Neural progenitor cell (in vitro differentiated cells): ENCODE data around the gene ZGLP1. TPM values are rescaled to one million over a fixed set of nuclear protein-coding genes. Genes with fewer than 3 reads are reported as not detected.

Experiments
- DNase-seq: peaks from one replicate; pipeline ENCODE4 v3.0.0-alpha.2; 2016; ENCODE audit warnings: low spot score
- H2AFZ ChIP-seq: fragments of 200-600 bp; sonication (generic); replicated peaks from 2 replicates; pipeline ENCODE4 v1.6.1; 2016; ENCODE audit warnings: antibody characterized with exemption
- H3F3A ChIP-seq: fragments of 200-600 bp; sonication (generic); 2 replicates; pipeline ENCODE4 v1.6.1; 2016; ENCODE audit warnings: antibody characterized with exemption, low read depth
- H3K27ac ChIP-seq: fragments of 200-600 bp; sonication (generic); 2 replicates; pipeline ENCODE4 v1.5.1; 2016; ENCODE audit warnings: mild to moderate bottlenecking
- H3K27me3 ChIP-seq: fragments of 200-600 bp; sonication (generic); 2 replicates; pipeline ENCODE4 v1.6.1; 2016; ENCODE audit warnings: mild to moderate bottlenecking, moderate library complexity
- H3K36me3 ChIP-seq: fragments of 200-600 bp; sonication (generic); 2 replicates; pipeline ENCODE4 v1.5.1; 2016
- H3K4me1 ChIP-seq: fragments of 200-600 bp; sonication (generic); 2 replicates; pipeline ENCODE4 v1.6.1; 2016; ENCODE audit warnings: mixed run types
- H3K4me2 ChIP-seq: fragments of 200-600 bp; sonication (generic); 2 replicates; pipeline ENCODE4 v1.6.1; 2016
- H3K4me3 ChIP-seq: fragments of 200-600 bp; sonication (generic); 2 replicates; pipeline ENCODE4 v1.5.1; 2016
- H3K79me2 ChIP-seq: fragments of 200-600 bp; sonication (generic); 2 replicates; pipeline ENCODE4 v1.6.1; 2016; ENCODE audit warnings: low read depth
- H3K9ac ChIP-seq: fragments of 200-600 bp; sonication (generic); 2 replicates; pipeline ENCODE4 v1.6.1; 2016
- H3K9me3 ChIP-seq: fragments of 200-600 bp; sonication (generic); 2 replicates; pipeline ENCODE4 v1.5.1; 2016; ENCODE audit warnings: low read depth
- H4K20me1 ChIP-seq: fragments of 200-600 bp; sonication (generic); 2 replicates; pipeline ENCODE4 v1.6.1; 2016; ENCODE audit warnings: low read depth
- H3K27ac Mint-ChIP-seq: 3 replicates; pipeline ENCODE4 v1.8.0; 2021; ENCODE audit warnings: mixed read lengths
- H3K27me3 Mint-ChIP-seq: 2 replicates; pipeline ENCODE4 v1.8.0; 2022; ENCODE audit warnings: low read depth, mild to moderate bottlenecking, inconsistent platforms, moderate library complexity, mixed read lengths; ENCODE audit not compliant: insufficient read depth
- H3K36me3 Mint-ChIP-seq: 3 replicates; pipeline ENCODE4 v1.8.0; 2021; ENCODE audit warnings: mixed read lengths
- H3K4me1 Mint-ChIP-seq: 3 replicates; pipeline ENCODE4 v1.8.0; 2021; ENCODE audit warnings: mixed read lengths
- H3K4me3 Mint-ChIP-seq: 3 replicates; pipeline ENCODE4 v1.8.0; 2021; ENCODE audit warnings: mild to moderate bottlenecking, moderate library complexity, mixed read lengths
- H3K9me3 Mint-ChIP-seq: 3 replicates; pipeline ENCODE4 v1.8.0; 2020; ENCODE audit warnings: mixed read lengths
- EZH2 ChIP-seq: fragments of 200-600 bp; sonication (generic); IDR thresholded peaks from 2 replicates; pipeline ENCODE4 v1.6.1; 2017; ENCODE audit warnings: antibody characterized with exemption, mild to moderate bottlenecking, moderate library complexity
- EZH2phosphoT487 ChIP-seq: fragments of 200-600 bp; sonication (generic); IDR thresholded peaks from 2 replicates; pipeline ENCODE4 v1.6.1; 2017; ENCODE audit warnings: antibody characterized with exemption
- total RNA-seq: library from RNA; depleted of rRNA; stranded (reverse); fragments of >200 nt; gene quantifications from 2 replicates; pipeline ENCODE4 v1.2.3, GENCODE V29; 2015; ENCODE audit warnings: low replicate concordance
- TF ChIP-seq, protein P1 (sequence below): fragments of 200-600 bp; sonication (generic); IDR thresholded peaks from 2 replicates; pipeline ENCODE4 v1.5.1; 2017; ENCODE audit warnings: antibody characterized with exemption, mild to moderate bottlenecking

ZGLP1 gene
- total RNA-seq, 1 donor from 2014 or later: 2.4 TPM

DNA sequence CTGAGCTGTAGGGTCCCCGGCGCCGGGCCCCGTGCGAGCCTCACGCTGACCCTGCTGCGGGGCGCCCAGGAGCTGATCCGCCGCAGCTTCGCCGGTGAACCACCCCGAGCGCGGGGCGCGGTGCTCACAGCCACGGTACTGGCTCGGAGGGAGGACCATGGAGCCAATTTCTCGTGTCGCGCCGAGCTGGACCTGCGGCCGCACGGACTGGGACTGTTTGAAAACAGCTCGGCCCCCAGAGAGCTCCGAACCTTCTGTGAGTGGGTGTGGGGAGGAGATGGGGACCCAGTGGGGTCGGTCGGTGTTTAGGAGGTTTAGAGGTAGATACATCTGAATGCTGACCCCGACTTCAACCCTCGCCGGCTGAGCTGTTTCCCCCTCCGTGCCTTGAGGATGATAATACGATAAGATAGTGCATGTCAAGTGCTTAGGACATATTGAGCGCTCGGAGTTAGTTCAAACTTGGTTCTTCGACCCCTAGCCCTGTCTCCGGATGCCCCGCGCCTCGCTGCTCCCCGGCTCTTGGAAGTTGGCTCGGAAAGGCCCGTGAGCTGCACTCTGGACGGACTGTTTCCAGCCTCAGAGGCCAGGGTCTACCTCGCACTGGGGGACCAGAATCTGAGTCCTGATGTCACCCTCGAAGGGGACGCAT is 17.9 kb downstream of the ZGLP1 start:
- Histone ChIP-seq H4K20me1 (peaks cover 74% of the 10 kb centered on the region), H3K4me3 (peak overlapping the region; percentile 39), H3F3A (peaks cover 76% of the 10 kb centered on the region), H3K9ac (no peak overlapping the region), H3K36me3 (no peaks in the 10 kb centered on the region), H2AFZ (peak overlapping the region; percentile 68), H3K4me2 (peak overlapping the region; percentile 75), H3K79me2 (no peaks in the 10 kb centered on the region), H3K9me3 (no peaks in the 10 kb centered on the region), H3K27me3 (peaks cover 100% of the 10 kb centered on the region), H3K4me1 (peaks cover 12% of the 10 kb centered on the region), H3K27ac (no peak overlapping the region)
- no peak for DNase-seq
- peaks cover 3% of the 10 kb centered on the region for H3K9me3 Mint-ChIP-seq
- peaks cover 88% of the 10 kb centered on the region for H3K27me3 Mint-ChIP-seq
- H3K4me3 Mint-ChIP-seq: peak overlapping the region; percentile 81
- H3K27ac Mint-ChIP-seq: no peak overlapping the region
- H3K36me3 Mint-ChIP-seq: no peaks in the 10 kb centered on the region
- TF ChIP-seq, protein P1, sequence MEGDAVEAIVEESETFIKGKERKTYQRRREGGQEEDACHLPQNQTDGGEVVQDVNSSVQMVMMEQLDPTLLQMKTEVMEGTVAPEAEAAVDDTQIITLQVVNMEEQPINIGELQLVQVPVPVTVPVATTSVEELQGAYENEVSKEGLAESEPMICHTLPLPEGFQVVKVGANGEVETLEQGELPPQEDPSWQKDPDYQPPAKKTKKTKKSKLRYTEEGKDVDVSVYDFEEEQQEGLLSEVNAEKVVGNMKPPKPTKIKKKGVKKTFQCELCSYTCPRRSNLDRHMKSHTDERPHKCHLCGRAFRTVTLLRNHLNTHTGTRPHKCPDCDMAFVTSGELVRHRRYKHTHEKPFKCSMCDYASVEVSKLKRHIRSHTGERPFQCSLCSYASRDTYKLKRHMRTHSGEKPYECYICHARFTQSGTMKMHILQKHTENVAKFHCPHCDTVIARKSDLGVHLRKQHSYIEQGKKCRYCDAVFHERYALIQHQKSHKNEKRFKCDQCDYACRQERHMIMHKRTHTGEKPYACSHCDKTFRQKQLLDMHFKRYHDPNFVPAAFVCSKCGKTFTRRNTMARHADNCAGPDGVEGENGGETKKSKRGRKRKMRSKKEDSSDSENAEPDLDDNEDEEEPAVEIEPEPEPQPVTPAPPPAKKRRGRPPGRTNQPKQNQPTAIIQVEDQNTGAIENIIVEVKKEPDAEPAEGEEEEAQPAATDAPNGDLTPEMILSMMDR: no peak
- TF ChIP-seq EZH2phosphoT487 (peak; percentile 97), EZH2 (peak; percentile 95)
- peaks cover 31% of the 10 kb centered on the region for H3K4me1 Mint-ChIP-seq

DNA sequence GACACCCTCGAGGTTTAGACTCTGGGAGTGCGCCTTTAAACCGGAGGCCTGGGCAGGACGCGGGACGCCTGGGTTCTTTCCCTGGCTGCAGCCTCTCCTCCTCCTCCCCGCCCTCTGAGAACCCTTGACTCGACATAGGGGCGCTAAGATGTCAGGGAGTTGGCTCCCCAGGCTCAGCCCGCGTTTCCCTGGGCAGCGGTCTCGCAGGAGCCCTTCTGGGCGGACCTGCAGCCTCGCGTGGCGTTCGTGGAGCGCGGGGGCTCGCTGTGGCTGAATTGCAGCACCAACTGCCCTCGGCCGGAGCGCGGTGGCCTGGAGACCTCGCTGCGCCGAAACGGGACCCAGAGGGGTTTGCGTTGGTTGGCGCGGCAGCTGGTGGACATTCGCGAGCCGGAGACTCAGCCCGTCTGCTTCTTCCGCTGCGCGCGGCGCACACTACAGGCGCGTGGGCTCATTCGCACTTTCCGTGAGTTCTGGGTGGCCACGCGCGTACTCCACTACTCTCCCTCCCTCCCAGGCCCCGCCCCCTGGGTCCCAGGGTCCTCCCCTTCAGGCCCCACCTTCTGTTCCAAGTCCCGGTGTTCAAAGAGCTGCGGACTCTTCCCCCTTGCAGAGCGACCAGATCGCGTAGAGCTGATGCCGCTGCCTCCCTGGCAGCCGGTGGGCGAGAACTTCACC is 18.6 kb downstream of the ZGLP1 start:
- Histone ChIP-seq H3K9me3 (no peaks in the 10 kb centered on the region), H3K79me2 (no peaks in the 10 kb centered on the region), H3K9ac (no peak overlapping the region), H3K36me3 (no peaks in the 10 kb centered on the region), H3F3A (peaks cover 76% of the 10 kb centered on the region), H3K4me1 (peaks cover 14% of the 10 kb centered on the region), H3K4me2 (peak overlapping the region; percentile 75), H4K20me1 (peaks cover 69% of the 10 kb centered on the region), H3K4me3 (peak overlapping the region; percentile 39), H3K27me3 (peaks cover 100% of the 10 kb centered on the region), H2AFZ (peak overlapping the region; percentile 68), H3K27ac (no peak overlapping the region)
- peak; percentile 65 for DNase-seq
- H3K4me3 Mint-ChIP-seq: peak overlapping the region; percentile 83
- H3K27me3 Mint-ChIP-seq: peaks cover 90% of the 10 kb centered on the region
- H3K27ac Mint-ChIP-seq: no peak overlapping the region
- H3K36me3 Mint-ChIP-seq: no peaks in the 10 kb centered on the region
- TF ChIP-seq EZH2phosphoT487: peak; percentile 88
- peak; percentile 82 for TF ChIP-seq EZH2
- TF ChIP-seq, protein P1: no peak
- H3K4me1 Mint-ChIP-seq: peaks cover 30% of the 10 kb centered on the region
- peaks cover 3% of the 10 kb centered on the region for H3K9me3 Mint-ChIP-seq

GRCh38 chr19:10290357-10290875 is 19.2 kb downstream of the ZGLP1 start:
- H3K27ac Mint-ChIP-seq: no peak overlapping the region
- H3K4me1 Mint-ChIP-seq: peaks cover 24% of the 10 kb centered on the region
- H3K27me3 Mint-ChIP-seq: peaks cover 90% of the 10 kb centered on the region
- Histone ChIP-seq H3K4me2 (peak overlapping the region; percentile 75), H3F3A (peaks cover 73% of the 10 kb centered on the region), H2AFZ (no peak overlapping the region), H3K9ac (no peak overlapping the region), H3K4me1 (peaks cover 14% of the 10 kb centered on the region), H4K20me1 (peaks cover 63% of the 10 kb centered on the region), H3K79me2 (no peaks in the 10 kb centered on the region), H3K4me3 (peak overlapping the region; percentile 39), H3K36me3 (no peaks in the 10 kb centered on the region), H3K27ac (no peak overlapping the region), H3K9me3 (no peaks in the 10 kb centered on the region), H3K27me3 (peaks cover 100% of the 10 kb centered on the region)
- peaks cover 3% of the 10 kb centered on the region for H3K9me3 Mint-ChIP-seq
- no peaks in the 10 kb centered on the region for H3K36me3 Mint-ChIP-seq
- DNase-seq: peak; percentile 40
- peak; percentile 76 for TF ChIP-seq EZH2
- TF ChIP-seq, protein P1: no peak
- TF ChIP-seq EZH2phosphoT487: peak; percentile 16
- H3K4me3 Mint-ChIP-seq: peak overlapping the region; percentile 83
